WTC11 (cell line): ENCODE data around the gene SBF1. TPM values are rescaled to one million over a fixed set of nuclear protein-coding genes. Genes with fewer than 3 reads are reported as not detected.

Experiments used
- ATAC-seq: fragments of 200-7000 bp; cut with Tn5 transposase; 2 replicates; pipeline ENCODE4 v1.10.0; 2021; ENCODE audit warnings: mild to moderate bottlenecking, moderate library complexity
- CTCF ChIA-PET: fragments of 300-600 bp; sonication (Branson Sonifier 250); formaldehyde crosslinking; loops from one replicate; lab custom pipeline; 2021; ENCODE audit warnings: antibody characterized with exemption; lab: Charles Lee
- POLR2A ChIA-PET: fragments of 350-600 bp; sonication (Branson Sonifier 250); formaldehyde crosslinking; loops from one replicate; lab custom pipeline; 2021; ENCODE audit warnings: antibody characterized with exemption; lab: Charles Lee
- DNase-seq: peaks from one replicate; pipeline ENCODE4 v3.0.0; 2021; ENCODE audit warnings: low spot score
- H3K27ac Mint-ChIP-seq: 2 replicates; pipeline ENCODE4 v1.8.0; 2021; ENCODE audit warnings: mixed read lengths
- H3K27me3 Mint-ChIP-seq: 2 replicates; pipeline ENCODE4 v1.8.0; 2021; ENCODE audit warnings: low read depth, mild to moderate bottlenecking, moderate library complexity, mixed read lengths
- H3K36me3 Mint-ChIP-seq: 2 replicates; pipeline ENCODE4 v1.8.0; 2021; ENCODE audit warnings: mixed read lengths
- H3K4me1 Mint-ChIP-seq: 2 replicates; pipeline ENCODE4 v1.8.0; 2022; ENCODE audit warnings: mixed read lengths
- H3K4me3 Mint-ChIP-seq: 2 replicates; pipeline ENCODE4 v1.8.0; 2021; ENCODE audit warnings: mild to moderate bottlenecking, moderate library complexity, mixed read lengths
- H3K9me3 Mint-ChIP-seq: 2 replicates; pipeline ENCODE4 v1.8.0; 2021; ENCODE audit warnings: mixed read lengths
- AFF4 ChIP-seq: sonication (generic); formaldehyde crosslinking; IDR thresholded peaks from 2 replicates; pipeline ENCODE4 v1.8.1; 2023; ENCODE audit warnings: mild to moderate bottlenecking, missing genetic modification reagents, borderline replicate concordance
- AR ChIP-seq: fragments of 250-450 bp; sonication (Bioruptor Pico); IDR thresholded peaks from 2 replicates; pipeline ENCODE4 v1.9.0; 2021; ENCODE audit warnings: mild to moderate bottlenecking
- ATF6 ChIP-seq: sonication (generic); formaldehyde crosslinking; IDR thresholded peaks from 2 replicates; pipeline ENCODE4 v1.8.1; 2023; ENCODE audit warnings: mild to moderate bottlenecking, missing genetic modification reagents
- CBFB ChIP-seq: sonication (generic); formaldehyde crosslinking; IDR thresholded peaks from 2 replicates; pipeline ENCODE4 v1.8.1; 2022; ENCODE audit warnings: mild to moderate bottlenecking, low read depth, missing genetic modification reagents
- CDX4 ChIP-seq: fragments of 250-450 bp; sonication (Bioruptor Pico); IDR thresholded peaks from 2 replicates; pipeline ENCODE4 v1.9.0; 2021; ENCODE audit warnings: moderate library complexity, mild to moderate bottlenecking, inconsistent platforms, borderline replicate concordance
- CREB1 ChIP-seq: sonication (generic); formaldehyde crosslinking; IDR thresholded peaks from 2 replicates; pipeline ENCODE4 v1.8.0; 2023; ENCODE audit warnings: mild to moderate bottlenecking, missing genetic modification reagents
- CREM ChIP-seq: sonication (generic); formaldehyde crosslinking; IDR thresholded peaks from 2 replicates; pipeline ENCODE4 v1.8.1; 2022; ENCODE audit warnings: mild to moderate bottlenecking, missing genetic modification reagents, moderate library complexity
- HMGA2 ChIP-seq: fragments of 250-450 bp; sonication (Bioruptor Pico); IDR thresholded peaks from 2 replicates; pipeline ENCODE4 v1.4.0; 2021; ENCODE audit warnings: mild to moderate bottlenecking, moderate library complexity
- IRF2 ChIP-seq: sonication (generic); formaldehyde crosslinking; IDR thresholded peaks from 2 replicates; pipeline ENCODE4 v1.8.0; 2022; ENCODE audit warnings: low read depth, missing genetic modification reagents, borderline replicate concordance
- KAT7 ChIP-seq: sonication (generic); formaldehyde crosslinking; IDR thresholded peaks from 2 replicates; pipeline ENCODE4 v1.8.1; 2023; ENCODE audit warnings: missing genetic modification reagents, mild to moderate bottlenecking, borderline replicate concordance
- PREB ChIP-seq: sonication (generic); formaldehyde crosslinking; IDR thresholded peaks from 2 replicates; pipeline ENCODE4 v1.8.1; 2022; ENCODE audit warnings: mild to moderate bottlenecking, missing genetic modification reagents, moderate library complexity, borderline replicate concordance
- PRRX2 ChIP-seq: fragments of 250-450 bp; sonication (Bioruptor Pico); IDR thresholded peaks from 2 replicates; pipeline ENCODE4 v1.8.0; 2021; ENCODE audit warnings: mild to moderate bottlenecking
- SMAD3 ChIP-seq: sonication (generic); formaldehyde crosslinking; IDR thresholded peaks from 2 replicates; pipeline ENCODE4 v1.8.0; 2022; ENCODE audit warnings: missing genetic modification reagents, mild to moderate bottlenecking, borderline replicate concordance
- USF1 ChIP-seq: sonication (generic); formaldehyde crosslinking; IDR thresholded peaks from 2 replicates; pipeline ENCODE4 v1.8.0; 2022; ENCODE audit warnings: mild to moderate bottlenecking, missing genetic modification reagents
- ZBTB43 ChIP-seq: sonication (generic); formaldehyde crosslinking; IDR thresholded peaks from 2 replicates; pipeline ENCODE4 v1.8.1; 2023; ENCODE audit warnings: mild to moderate bottlenecking, missing genetic modification reagents
- ZNF263 ChIP-seq: sonication (generic); formaldehyde crosslinking; IDR thresholded peaks from 2 replicates; pipeline ENCODE4 v1.8.1; 2022; ENCODE audit warnings: low read depth, mild to moderate bottlenecking, moderate library complexity, missing genetic modification reagents
- total RNA-seq: library from RNA; stranded (reverse); gene quantifications from 3 replicates; pipeline ENCODE4 v1.2.3, GENCODE V29; 2021

SBF1 gene
- total RNA-seq, 1 experiment from 2014 or later = 108 TPM

GRCh38 chr22:50463188-50463900 lies 11.5 kb downstream of the SBF1 start:
- CTCF ChIA-PET = interaction anchor here (0.9 kb wide), 1 partner anchor 10 kb away, joined by 3 read pairs; no protein-coding TSS in a partner anchor
- Mint-ChIP-seq H3K4me3 (no peak overlapping the region), H3K27me3 (no peaks in the 10 kb centered on the region; the same call in 1 of the 2 replicates), H3K4me1 (no peaks in the 10 kb centered on the region), H3K27ac (no peak overlapping the region), H3K9me3 (no peaks in the 10 kb centered on the region), H3K36me3 (peaks cover 40% of the 10 kb centered on the region)
- no peak for ATAC-seq
- POLR2A ChIA-PET = no interaction called here
- TF ChIP-seq CREB1 (CRISPR knock-in tag) (no peak), CREM (CRISPR knock-in tag) (no peak), HMGA2 (CRISPR knock-in tag) (no peak), CBFB (CRISPR knock-in tag) (no peak), SMAD3 (CRISPR knock-in tag) (no peak), AR (CRISPR knock-in tag) (no peak), KAT7 (CRISPR knock-in tag) (no peak), PRRX2 (CRISPR knock-in tag) (no peak), PREB (CRISPR knock-in tag) (no peak), ZNF263 (CRISPR knock-in tag) (no peak), IRF2 (CRISPR knock-in tag) (no peak), CDX4 (CRISPR knock-in tag) (no peak), AFF4 (no peak)
- DNase-seq = no peak

GRCh38 chr22:50461979-50462540 lies 12.8 kb downstream of the SBF1 start:
- H3K4me1 Mint-ChIP-seq = no peaks in the 10 kb centered on the region
- H3K27me3 Mint-ChIP-seq = no peaks in the 10 kb centered on the region; the same call in 1 of the 2 replicates
- CTCF ChIA-PET = interaction anchor here (1.1 kb wide), 1 partner anchor 41 kb away, joined by 3 read pairs; no protein-coding TSS in a partner anchor
- DNase-seq (no peak), ATAC-seq (no peak)
- H3K36me3 Mint-ChIP-seq = peaks cover 46% of the 10 kb centered on the region
- POLR2A ChIA-PET = interaction anchor here (0.6 kb wide), 1 partner anchor 49 kb away, joined by 8 read pairs; no protein-coding TSS in a partner anchor
- H3K27ac Mint-ChIP-seq = no peak overlapping the region
- H3K9me3 Mint-ChIP-seq = no peaks in the 10 kb centered on the region
- H3K4me3 Mint-ChIP-seq = no peak overlapping the region
- TF ChIP-seq ZBTB43 (CRISPR knock-in tag) (no peak), USF1 (CRISPR knock-in tag) (no peak), ATF6 (CRISPR knock-in tag) (no peak)
